Measurements from ENCODE around the gene ABHD17A. TPM values are rescaled to one million over a fixed set of nuclear protein-coding genes. Genes with fewer than 3 reads are reported as not detected.
A peak's percentile ranks its signal among the peaks of the same experiment; 100 is the strongest.
"Not testable (repeated sequence)": the region's sequence is repeated elsewhere in the genome, so short reads cannot be mapped to it uniquely, and the experiment has no call there.

ABHD17A gene
- polyA plus RNA-seq, 4 donors = 37.8 to 71.5 (median 40.0) TPM

DNA sequence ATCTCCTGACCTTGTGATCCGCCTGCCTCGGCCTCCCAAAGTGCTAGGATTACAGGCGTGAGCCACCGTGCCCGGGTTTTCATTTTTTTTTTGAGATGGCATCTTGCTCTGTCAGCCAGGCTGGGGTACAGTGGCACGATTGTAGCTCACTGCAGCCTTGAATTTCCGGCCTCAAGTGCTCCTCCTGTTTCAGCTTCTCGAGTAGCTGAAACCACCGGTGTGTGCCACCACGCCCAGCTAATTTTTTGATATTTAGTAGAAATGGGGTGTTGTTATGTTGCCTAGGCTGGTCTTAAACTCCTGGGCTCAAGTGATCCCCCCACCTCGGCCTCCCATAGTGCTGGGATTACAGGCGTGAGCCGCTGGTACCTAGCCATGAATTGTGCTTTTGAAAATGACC, 25.8 kb upstream of the ABHD17A start:
- no peak for DNase-seq (ENCODE audit: low read depth in 4 of 4, low spot score in 3 of 4)

DNA sequence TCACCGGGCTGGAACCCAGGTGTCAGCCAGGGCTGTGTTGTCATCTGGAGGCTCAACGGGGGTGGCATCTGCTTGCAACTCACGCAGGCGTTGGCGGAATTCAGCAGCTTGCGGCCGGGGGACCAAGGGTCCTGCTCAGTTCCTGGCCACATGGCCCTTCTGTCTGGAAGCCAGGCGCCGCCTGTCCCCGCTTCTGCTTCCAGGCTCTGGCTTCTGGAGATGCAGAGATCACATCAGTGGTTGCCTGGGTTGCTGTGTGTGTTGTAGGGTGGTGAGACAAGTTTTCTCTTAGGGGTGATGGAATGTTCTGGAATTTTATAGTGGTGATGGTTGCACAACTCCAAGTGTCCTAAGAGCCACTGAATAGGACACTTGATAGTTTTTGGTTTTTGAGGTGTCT, 24.9 kb upstream of the ABHD17A start:
- no peak for DNase-seq (ENCODE audit: low read depth in 4 of 4, low spot score in 3 of 4)

DNA sequence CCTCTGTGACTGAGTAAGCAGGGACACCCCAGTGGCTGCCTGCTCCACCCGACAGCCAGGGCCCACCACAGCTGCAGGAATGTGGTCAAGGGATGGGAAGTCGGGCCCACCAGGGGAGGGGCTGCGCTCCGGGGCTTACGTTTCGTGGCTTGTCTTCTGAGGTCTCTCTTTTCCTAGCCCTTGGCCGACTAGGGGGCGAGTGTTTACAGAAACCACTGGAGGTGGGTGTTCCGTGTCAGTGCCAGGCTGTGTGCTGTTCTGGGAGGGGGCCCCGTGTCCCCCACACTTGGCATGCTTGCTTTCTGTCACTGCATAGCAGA, 24.4 kb upstream of the ABHD17A start:
- no peak for DNase-seq (ENCODE audit: low read depth in 4 of 4, low spot score in 3 of 4)

DNA sequence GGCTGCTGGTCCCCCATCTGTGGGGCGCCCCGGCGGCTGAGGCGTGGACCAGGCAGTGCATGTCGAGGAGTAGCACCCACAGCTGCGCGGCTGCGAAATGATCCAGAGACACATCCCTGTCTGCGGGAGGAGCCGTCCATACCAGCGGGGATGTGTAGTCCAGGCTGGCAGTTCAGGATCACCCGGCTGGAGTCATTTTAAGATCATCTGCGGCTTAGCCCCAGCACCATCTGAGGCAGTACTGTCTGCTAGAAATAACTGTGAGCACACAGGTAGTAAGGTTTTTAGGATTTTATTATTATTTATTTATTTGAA, 23.0 kb upstream of the ABHD17A start:
- no peak for DNase-seq (ENCODE audit: low read depth in 4 of 4, low spot score in 3 of 4)

DNA sequence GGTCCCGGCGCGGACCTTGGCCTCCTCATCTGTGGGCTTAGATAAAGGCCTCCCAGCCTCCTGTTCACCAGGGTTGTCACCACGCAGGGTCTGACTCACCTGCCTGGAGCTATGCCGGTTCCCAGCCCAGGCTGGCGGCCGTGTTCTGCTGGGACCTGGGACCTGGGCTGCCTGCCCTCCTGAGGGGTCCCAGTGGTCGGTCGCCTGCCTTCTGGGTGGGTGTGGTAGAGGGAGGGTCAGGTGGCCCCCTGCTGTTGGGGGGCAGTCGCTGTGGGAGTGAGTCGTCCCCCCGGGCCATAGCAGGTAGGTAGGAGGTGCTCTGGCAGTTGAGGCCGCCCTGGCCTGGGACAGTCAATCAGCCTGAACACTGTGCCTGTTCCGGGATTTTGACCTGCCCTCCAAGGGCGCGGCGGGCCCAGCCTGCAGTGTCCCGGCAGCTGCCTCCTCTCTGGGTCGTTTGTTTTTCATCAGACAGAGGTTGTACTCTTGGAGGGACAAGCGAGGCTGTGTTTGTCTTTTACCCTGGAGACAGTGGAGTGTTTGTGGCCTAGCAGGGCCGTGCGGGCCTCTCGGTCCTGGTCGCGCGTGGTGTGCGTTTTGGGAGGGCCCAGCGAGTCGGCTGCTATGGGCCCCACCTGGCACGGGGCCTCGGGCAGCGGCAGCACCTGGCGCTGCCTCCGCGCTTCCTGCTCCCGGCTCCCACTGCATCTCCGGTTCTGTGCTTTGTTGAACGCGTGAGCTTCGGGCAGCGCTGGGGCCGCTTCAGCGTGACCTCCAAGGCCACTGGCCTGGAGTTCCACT, 22.5 kb upstream of the ABHD17A start:
- no peak for DNase-seq (ENCODE audit: low read depth in 4 of 4, low spot score in 3 of 4)

DNA sequence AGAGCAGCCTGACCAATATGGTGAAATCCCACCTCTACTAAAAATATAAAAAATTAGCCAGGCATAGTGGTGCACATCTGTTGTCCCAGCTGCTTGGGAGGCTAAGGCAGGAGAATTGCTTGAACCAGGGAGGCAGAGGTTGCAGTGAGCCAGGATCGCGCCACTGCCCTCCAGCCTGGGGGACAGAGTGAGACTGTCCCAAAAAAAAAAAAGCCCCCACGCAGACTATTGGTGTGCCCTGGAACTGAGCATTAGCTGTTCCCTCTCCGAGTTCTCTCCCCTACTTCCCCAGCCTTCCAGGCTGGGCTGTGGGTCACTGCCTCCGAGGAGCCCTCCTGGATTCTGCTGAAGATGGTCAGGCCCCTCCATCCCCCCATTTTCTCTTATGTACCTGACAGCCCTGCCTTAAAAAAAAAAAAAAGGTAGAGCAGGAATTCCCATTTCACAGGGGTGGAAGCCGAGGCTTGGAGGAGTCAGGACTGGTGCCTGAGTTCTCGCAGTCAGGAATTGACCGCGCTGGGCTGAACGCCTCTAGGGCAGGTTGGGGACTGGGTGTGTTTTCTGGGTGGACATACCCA, 21.8 kb upstream of the ABHD17A start:
- no peak for DNase-seq (ENCODE audit: low read depth in 4 of 4, low spot score in 3 of 4)

DNA sequence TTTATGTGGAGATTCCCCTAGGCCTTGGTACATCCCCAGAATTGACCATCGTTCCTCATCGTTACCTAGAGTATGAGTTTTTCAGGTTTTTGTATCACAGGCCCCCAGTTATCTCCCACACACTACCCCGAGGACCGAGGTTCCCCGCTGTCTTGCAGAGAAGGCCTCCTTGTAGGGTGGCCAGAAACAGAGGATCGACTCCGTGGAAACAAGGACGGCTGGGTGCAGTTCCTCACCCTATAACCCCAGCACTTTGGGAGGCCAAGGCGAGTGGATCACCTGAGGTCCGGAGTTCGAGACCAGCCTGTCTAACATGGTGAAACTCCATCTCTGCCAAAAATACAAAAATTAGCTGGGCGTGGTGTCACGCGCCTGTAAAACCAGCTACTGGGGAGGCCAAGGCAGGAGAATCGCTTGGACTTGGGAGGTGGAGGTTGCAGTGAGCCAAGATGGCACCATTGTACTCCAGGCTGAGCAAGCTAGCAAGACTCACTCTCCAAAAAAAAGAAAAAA, 20.6 kb upstream of the ABHD17A start:
- no peak for DNase-seq (ENCODE audit: low read depth in 4 of 4, low spot score in 3 of 4)

DNA sequence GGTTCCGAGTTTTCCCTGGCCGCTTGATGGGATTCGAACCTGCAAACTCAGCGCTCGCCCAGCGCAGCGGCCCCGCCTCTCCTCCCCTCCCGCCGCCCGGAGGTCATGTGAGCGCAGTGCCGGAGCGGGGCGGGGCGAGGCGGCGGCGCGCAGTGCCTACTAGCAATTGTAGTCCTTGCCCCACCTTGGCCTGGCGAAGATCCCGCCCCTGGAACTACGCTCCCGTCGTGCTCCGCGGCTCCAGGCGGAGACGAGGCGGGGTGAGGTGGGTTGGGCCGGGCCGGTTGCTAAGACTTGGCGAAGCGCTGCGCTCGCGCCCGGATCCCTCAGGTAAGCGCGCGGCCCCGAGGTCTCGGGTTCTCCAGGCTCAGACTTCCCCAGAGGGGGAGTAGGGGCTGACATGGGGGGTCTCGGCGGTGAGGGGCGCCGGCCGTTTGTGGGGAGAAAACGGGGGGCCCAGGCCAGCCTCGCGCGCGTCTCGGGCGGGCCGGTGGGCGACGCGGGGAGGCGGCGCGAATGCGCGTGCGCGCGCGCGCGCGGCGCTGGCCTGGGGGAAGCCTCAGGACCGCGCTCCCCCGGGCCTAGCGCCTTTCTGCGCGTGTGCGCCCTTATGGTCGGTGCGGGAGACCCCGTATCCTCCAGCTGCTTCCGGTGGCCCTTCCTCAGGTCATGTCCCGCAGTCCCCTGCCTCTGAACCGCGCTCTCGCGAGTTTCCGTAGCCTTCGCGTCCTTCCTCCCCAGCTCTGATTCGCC, 20.0 kb upstream of the ABHD17A start, which contains the start of the genes ADAT3 and SCAMP4:
Gene ADAT3 (plus strand): TSS at position 290 of the 753 bp plus-strand sequence. CDS start 6,649 bp downstream, outside the sequence.
Gene SCAMP4 (plus strand): TSS at position 290 of the 753 bp plus-strand sequence. CDS start 9,621 bp downstream, outside the sequence.
- peak; percentile 93 to 97 (median 96) for DNase-seq (ENCODE audit: low read depth in 4 of 4, low spot score in 3 of 4)

DNA sequence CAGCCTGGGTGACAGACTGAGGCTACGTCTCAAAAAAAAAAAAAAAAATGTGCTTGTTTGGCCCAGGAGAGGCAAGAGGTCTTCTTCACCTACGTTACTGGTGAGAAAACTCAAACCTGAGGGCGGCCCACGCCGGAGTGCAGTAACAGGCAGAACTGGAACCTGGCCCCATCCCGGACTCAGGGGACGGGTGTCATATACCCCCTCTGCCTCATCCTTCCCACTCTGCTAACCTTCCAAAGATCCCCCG, 19.5 kb upstream of the ABHD17A start:
- no peak for DNase-seq (ENCODE audit: low read depth in 4 of 4, low spot score in 3 of 4)

DNA sequence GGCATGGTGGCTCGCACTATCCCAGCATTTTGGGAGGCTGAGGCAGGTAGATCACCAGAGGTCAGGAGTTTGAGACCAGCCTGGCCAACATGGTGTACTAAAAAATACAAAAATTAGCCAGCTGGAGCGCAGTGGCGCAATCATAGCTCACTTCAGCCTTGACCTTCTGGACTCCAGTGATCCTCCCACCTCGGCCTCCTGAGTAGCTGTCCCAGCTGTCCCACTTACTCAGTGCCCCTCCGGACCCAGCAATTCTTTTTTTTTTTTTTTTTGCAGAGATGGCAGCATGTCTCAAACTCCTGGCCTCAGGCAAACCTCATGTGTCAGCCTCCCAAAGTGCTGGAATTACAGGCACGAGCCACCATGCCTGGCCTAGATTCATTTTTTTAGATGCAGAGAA, 17.6 kb upstream of the ABHD17A start:
- DNase-seq (ENCODE audit: low read depth in 4 of 4, low spot score in 3 of 4) = no peak

DNA sequence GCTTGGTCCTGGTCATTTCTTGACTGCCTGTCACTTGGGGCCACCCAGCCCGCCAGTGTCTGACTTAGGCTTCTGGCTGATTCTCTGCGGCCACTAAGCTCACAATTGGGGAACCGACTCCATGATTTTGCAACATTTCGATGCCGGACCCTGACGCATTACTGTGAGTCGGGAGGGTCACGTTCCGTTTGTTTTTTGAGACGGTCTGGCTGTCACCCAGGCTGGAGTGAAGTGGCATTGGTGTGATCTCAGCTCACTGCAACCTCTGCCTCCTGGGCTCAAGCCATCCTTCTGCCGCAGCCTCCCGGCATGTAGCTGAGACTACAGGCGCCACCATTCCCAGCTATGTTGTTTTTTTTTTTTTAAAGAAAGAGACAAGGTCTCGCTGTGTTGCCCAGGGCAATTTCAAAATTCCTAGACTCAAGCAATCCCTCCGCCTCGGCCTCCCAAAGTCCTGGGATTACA, 16.7 kb upstream of the ABHD17A start:
- no peak for DNase-seq (ENCODE audit: low read depth in 4 of 4, low spot score in 3 of 4)

DNA sequence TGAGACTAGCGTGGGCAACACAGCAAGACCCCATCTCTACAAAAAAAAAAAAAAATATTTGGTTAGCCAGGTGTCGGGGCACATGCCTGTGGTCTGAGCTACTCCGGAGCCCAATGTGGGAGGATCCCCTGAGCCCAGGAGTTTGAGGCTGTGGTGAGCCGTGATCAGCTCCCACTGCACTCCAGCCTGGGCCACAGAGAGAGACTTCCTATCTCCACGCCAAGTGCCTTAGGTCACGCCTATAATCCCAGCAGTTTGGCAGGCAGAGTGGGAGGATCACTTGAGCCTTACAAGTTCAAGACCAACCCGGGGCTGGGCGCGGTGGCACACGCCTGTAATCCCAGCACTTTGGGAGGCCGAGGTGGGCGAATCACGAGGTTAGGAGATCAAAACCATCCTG, 11.2 kb upstream of the ABHD17A start:
- no peak for DNase-seq (ENCODE audit: low read depth in 4 of 4, low spot score in 3 of 4)

DNA sequence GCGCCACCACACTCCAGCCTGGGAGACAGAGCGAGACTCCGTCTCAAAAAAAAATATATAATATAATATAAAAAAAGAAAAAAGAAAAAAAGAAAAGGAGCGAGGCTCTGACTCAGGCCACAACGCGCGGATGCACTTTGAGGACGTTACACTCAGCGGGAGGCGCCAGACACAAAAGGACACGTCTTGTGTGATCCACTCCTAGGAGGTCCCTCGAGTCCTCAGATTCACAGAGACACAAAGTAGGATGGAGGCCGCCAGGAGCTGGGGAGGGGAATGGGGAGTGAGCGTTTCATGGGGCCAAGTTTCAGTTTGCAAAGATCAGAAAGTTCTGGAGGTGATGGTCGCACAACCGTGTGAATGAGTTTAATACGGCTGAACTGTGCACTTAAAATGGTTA, 8.5 kb upstream of the ABHD17A start:
- DNase-seq (ENCODE audit: low read depth in 4 of 4, low spot score in 3 of 4) = no peak

DNA sequence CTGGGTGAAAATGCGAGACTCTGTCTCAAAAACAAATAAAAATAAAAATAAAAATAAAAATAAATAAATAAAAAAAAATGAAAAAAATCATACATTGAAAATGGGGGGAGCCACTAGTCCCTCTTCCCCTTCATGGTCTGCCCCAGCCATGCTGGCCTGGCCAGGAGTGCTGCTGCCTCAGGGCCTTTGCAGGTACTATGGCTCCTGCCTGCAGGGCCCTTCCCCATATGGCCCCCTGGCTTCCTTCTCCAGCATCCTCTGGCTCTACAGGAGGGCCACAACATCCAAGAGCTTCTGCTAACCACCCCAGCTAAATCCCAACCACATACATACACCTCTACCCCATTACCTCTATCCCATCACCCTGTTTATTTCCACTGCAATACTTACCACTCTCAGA, 4.6 kb upstream of the ABHD17A start:
- DNase-seq (ENCODE audit: low read depth in 4 of 4, low spot score in 3 of 4) = no peak

DNA sequence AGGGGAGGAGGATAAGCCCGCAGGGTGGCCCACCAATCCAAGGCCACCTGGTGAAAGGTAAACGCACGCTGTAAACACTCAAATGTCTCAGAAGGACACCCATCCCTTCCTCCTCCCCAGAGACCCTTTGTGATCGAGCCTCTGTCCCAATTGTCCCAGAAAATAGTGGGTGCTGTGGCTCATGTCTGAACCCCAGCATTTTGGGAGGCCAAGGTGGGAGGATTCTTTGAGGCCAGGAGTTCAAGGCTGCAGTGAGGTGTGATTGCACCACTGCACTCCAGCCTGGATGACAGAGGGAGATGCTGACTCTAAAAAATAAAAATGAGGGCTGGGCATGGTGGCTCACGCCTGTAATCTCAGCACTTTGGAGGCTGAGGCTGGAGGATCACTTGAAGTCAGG, 3.1 kb upstream of the ABHD17A start:
- no peak for DNase-seq (ENCODE audit: low read depth in 4 of 4, low spot score in 3 of 4)

DNA sequence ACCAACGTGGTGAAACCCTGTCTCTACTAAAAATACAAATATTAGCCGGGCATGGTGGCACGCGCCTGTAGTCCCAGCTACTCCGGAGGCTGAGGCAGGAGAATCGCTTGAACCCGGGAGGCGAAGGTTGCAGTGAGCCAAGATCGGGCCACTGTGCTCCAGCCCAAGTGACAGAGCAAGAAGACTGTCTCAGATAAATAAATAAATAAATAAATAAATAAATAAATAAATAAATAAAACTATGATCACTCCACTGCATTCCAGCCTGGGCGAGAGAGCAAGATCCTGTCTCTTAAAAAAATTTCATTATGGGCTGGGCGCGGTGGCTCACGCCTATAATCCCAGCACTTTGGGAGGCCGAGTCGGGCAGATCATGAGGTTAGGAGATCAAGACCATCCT, 1.1 kb upstream of the ABHD17A start:
- DNase-seq (ENCODE audit: low read depth in 4 of 4, low spot score in 3 of 4) = not testable (repeated sequence)

DNA sequence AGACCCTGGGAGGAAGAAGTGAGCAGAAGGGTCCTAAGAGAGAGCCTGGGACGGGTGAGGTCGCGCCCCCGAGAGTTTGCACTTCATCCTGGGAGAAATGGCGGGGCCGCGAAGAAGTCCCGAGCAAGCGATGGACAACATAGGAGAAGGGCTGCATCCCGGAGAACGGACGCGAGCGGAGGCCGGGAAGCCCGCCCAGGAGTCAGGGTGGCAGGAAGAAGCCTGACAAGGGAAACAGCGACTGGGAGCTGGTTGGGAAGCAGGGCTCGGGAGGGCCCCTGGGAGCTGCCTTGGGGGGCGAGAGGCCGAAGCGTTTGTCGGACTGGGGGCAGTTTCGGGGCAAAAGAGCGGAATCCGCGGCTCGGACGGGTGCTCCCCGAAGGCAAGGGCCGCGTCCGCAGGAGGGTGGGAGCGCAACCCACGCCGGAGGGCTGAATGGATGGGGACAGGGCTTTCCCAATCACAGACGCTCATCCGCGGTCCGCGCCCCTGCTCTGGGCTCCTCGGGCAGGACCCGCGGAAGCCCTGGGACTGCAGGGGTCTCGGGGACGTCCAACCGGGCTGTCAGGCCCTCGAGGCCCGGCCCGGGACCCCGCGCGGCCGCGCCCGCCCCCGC, 469 bp downstream of the ABHD17A start:
- DNase-seq (ENCODE audit: low read depth in 4 of 4, low spot score in 3 of 4) = no peak

DNA sequence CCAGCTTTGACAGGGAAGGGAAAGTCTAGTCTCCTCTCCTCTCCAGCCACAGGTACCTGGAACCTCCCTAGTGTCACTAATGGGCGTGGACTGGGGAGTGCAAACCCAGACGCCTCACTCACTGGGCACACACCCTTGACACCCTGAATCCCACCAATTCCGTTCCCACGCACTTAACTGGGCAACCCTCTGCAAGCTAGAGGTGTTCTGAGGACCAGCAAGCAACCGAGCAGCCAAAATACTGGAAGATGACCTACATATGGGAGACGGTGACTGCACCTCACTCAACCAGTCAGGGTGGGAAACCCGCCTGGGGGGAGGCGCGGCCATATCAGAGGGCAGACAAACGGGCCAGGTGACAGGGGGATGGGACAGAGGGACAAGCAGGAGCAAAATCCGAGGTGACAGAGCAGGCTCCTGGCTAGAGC, 991 bp downstream of the ABHD17A start:
- no peak for DNase-seq (ENCODE audit: low read depth in 4 of 4, low spot score in 3 of 4)

DNA sequence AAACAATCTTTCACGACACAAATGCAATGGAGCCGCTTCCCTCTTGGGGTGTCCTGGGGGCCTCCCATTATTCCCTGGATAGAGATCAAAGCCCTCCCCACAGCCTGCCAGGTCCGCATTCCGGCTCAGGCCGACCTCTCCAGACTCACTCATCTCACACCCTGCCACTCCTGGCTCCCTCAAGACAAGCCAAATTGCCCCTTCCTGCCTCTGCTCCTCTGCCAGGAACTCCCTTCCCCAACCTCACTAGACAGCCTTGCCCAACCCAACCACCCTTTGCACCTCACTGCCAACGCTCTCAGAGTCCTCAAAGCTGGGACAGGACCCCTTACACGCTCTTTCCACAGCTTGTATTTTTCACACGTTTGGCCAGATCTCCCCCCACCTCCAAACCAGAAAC, 1.5 kb downstream of the ABHD17A start:
- no peak for DNase-seq (ENCODE audit: low read depth in 4 of 4, low spot score in 3 of 4)

DNA sequence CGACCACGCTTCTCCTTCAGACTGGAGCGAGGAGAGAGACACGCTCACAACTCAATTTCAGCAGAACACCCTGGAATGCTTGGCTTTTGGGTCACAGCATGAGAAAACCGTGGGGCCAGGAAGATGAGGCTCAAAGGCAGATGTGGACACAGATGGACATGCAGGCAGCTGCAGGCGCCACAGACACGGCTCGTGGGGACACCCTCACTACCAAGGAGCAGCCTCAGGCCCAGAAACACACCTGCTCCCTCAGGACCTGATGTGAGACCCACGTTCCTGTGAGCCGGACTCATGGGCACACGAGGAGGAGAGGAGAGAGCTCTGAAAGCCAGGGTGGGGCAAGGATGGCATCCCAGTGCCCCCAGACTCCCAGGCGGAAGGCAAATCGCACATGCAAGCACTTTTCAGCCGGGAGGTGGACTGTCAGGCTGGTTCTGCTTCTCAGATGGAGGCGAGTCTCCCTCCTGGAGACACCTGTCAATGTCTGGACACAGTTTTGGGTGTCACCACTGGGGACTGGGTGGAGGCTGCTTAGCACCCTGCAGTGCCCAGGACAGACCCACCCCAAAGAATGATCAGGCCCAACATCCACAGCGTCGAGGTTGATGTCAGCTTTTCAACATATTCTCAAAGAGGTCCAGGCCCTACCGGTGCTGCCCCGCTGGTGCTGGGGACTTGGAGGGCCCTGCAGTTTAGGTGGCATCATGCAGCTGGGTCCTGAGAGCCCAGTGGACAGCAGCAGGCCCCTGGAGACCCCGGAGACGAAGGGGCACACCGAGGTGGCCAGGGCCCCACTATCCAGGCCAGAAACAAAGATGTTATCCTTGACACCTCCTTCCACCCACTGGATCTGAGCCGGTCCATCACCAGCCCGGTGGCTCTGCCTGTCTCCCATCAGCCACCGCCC, 2.3 kb downstream of the ABHD17A start:
- DNase-seq (ENCODE audit: low read depth in 4 of 4, low spot score in 3 of 4) = no peak

All from right renal pelvis (tissue), 4 donors.